NK-92 treated with Interleukin-12 subunit alpha and Interleukin-12 subunit beta, amount 100 ng/mL, for 24 hours (cell line): ENCODE measurements around the gene NAA35.
A peak's percentile ranks its signal among the peaks of the same experiment; 100 is the strongest.

Source experiments
- DNase-seq: peaks from one replicate; lab custom pipeline; 2025; lab: John Stamatoyannopoulos, UW

The NAA35 gene

GRCh38 chr9:86062845-86063693, 122.1 kb downstream of the NAA35 start:
- DNase-seq: no peak

DNA sequence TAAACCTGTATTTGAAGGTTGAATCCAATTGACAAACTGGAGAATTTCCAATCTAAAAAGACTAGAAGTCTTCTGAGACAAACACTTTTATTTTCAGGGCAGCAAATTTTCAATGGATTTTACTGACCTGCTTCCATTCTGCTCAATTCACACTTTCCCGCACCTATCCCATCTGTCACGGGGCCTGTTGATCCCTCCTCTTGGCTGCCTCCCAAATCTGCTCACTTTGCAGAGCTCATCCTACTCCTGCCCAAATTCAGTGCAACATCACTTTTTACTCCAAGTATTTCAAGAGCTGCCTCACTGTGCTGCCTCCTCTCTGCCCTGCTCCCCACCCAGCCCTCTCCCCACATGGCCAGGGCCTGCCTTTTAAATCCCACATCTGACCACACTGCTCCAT, 123.3 kb downstream of the NAA35 start:
- no peak for DNase-seq

GRCh38 chr9:86069206-86069869, 128.4 kb downstream of the NAA35 start:
- DNase-seq: peak; percentile 3
